GM12878 (cell line): Measurements from ENCODE around the gene DIO3. TPM values are rescaled to one million over a fixed set of nuclear protein-coding genes. Genes with fewer than 3 reads are reported as not detected.

Experiments
- ATAC-seq: fragments of 200-7000 bp; cut with Tn5 transposase; 3 replicates; pipeline ENCODE4 v1.9.1; 2020; ENCODE audit warnings: mild to moderate bottlenecking, moderate library complexity
- BruUV-seq: library from RNA; stranded (reverse); fragments of 400-500 nt; replicated peaks from 2 replicates; lab custom pipeline; 2021; lab: Mats Ljungman, UMichigan
- CTCF ChIA-PET: fragments of 300-600 bp; sonication (Branson Sonifier 250); formaldehyde crosslinking; extraction: SDS; loops from one replicate; lab custom pipeline; 2021; ENCODE audit warnings: inconsistent platforms; lab: Yijun Ruan, JAX
- POLR2A ChIA-PET: fragments of 350-600 bp; formaldehyde crosslinking; extraction: SDS; loops from one replicate; lab custom pipeline; 2021; ENCODE audit warnings: inconsistent platforms; lab: Charles Lee
- RAD21 ChIA-PET: fragments of 300-600 bp; sonication (Branson Sonifier 250); formaldehyde crosslinking; loops from one replicate; lab custom pipeline; 2023; ENCODE audit warnings: antibody characterized with exemption; ENCODE audit not compliant: unreplicated experiment; lab: Charles Lee
- SMC1A ChIA-PET: fragments of 300-600 bp; sonication (Branson Sonifier 250); formaldehyde crosslinking; loops from one replicate; lab custom pipeline; 2023; ENCODE audit not compliant: unreplicated experiment, uncharacterized antibody; lab: Charles Lee
- DNase-seq: peaks from one replicate; pipeline ENCODE4 v3.0.0-alpha.2; 2011; ENCODE audit warnings: low read depth, low spot score
- FAIRE-seq: peaks from 3 replicates; lab custom pipeline; 2011; peaks lifted over from hg19 to GRCh38; lab: Jason Lieb, UNC
- H2AFZ ChIP-seq: 2 replicates; pipeline ENCODE4 v1.6.0; 2011; ENCODE audit warnings: low read depth, low read length, control low read depth; ENCODE audit not compliant: control insufficient read depth
- H3K27ac ChIP-seq: 2 replicates; pipeline ENCODE4 v1.5.1; 2011; ENCODE audit warnings: control low read depth; ENCODE audit not compliant: control insufficient read depth, insufficient read depth
- H3K27me3 ChIP-seq, 2 experiments: replicated peaks in 1 of 2; 2 replicates each; pipeline versions ENCODE4 v1.6.0 to v1.6.1; 2011; ENCODE audit warnings: low read length in 1 of 2; ENCODE audit not compliant: control insufficient read depth in 2 of 2, insufficient read depth in 2 of 2
- H3K36me3 ChIP-seq, 2 experiments: 2 replicates each; pipeline ENCODE4 v1.5.1; 2011; ENCODE audit warnings: low read length in 1 of 2; ENCODE audit not compliant: control insufficient read depth in 2 of 2, insufficient read depth in 2 of 2
- H3K4me1 ChIP-seq: 2 replicates; pipeline ENCODE4 v1.6.1; 2011; ENCODE audit warnings: mild to moderate bottlenecking, low read length, moderate library complexity, mixed read lengths; ENCODE audit not compliant: control insufficient read depth, insufficient read depth
- H3K4me2 ChIP-seq: 2 replicates; pipeline ENCODE4 v1.6.0; 2011; ENCODE audit warnings: control low read depth; ENCODE audit not compliant: control insufficient read depth, insufficient read depth
- H3K4me3 ChIP-seq: fragments of 200-600 bp; sonication (generic); 2 replicates; pipeline ENCODE4 v1.5.1; 2016
- H3K79me2 ChIP-seq: 2 replicates; pipeline ENCODE4 v1.6.0; 2011; ENCODE audit warnings: low read length; ENCODE audit not compliant: control insufficient read depth, insufficient read depth
- H3K9ac ChIP-seq: 2 replicates; pipeline ENCODE4 v1.8.0; 2011; ENCODE audit warnings: low read length, control low read depth, mixed read lengths; ENCODE audit not compliant: control insufficient read depth, insufficient read depth
- H3K9me3 ChIP-seq: replicated peaks from 3 replicates; pipeline ENCODE4 v1.5.1; 2011; ENCODE audit warnings: mild to moderate bottlenecking, low read length; ENCODE audit not compliant: control insufficient read depth, insufficient read depth
- H4K20me1 ChIP-seq: 2 replicates; pipeline ENCODE4 v1.6.0; 2011; ENCODE audit not compliant: control insufficient read depth, insufficient read depth
- CBX3 ChIP-seq: fragments of 200-600 bp; sonication (generic); IDR thresholded peaks from 2 replicates; pipeline ENCODE4 v1.6.1; 2016; ENCODE audit warnings: low read depth, borderline replicate concordance
- EP300 ChIP-seq, 2 experiments: fragments of 150-350 bp in 1 of 2; IDR thresholded peaks; 2 replicates each; pipeline ENCODE4 v1.6.1; 2011 to 2012; ENCODE audit warnings: low read depth in 2 of 2, low read length in 2 of 2, borderline replicate concordance in 1 of 2, improper control_type of control experiment in 1 of 2, inconsistent platforms in 1 of 2; ENCODE audit not compliant: control insufficient read depth in 1 of 2
- ETV6 ChIP-seq, 2 experiments: fragments of 450-650 bp in 1 of 2; IDR thresholded peaks in 1 of 2; conservative IDR thresholded peaks in 1 of 2; 2 replicates each; pipeline ENCODE4 v1.6.1; 2014; ENCODE audit warnings: antibody characterized with exemption in 1 of 2, borderline replicate concordance in 1 of 2, low read depth in 1 of 2, mild to moderate bottlenecking in 1 of 2, moderate library complexity in 1 of 2
- EZH2 ChIP-seq: IDR thresholded peaks from 2 replicates; pipeline ENCODE4 v1.6.1; 2012; ENCODE audit warnings: low read depth, mild to moderate bottlenecking, control low read depth, inconsistent platforms, low read length, borderline replicate concordance; ENCODE audit not compliant: control insufficient read depth
- MEF2B ChIP-seq: fragments of 450-650 bp; IDR thresholded peaks from 2 replicates; pipeline ENCODE4 v1.6.1; 2018; ENCODE audit warnings: mild to moderate bottlenecking, moderate library complexity; ENCODE audit not compliant: partially characterized antibody, poor library complexity, severe bottlenecking
- NFIC ChIP-seq: IDR thresholded peaks from 2 replicates; pipeline ENCODE4 v1.6.1; 2012; ENCODE audit warnings: low read depth, mild to moderate bottlenecking, inconsistent platforms, low read length, moderate library complexity
- ZNF24 ChIP-seq: fragments of 450-650 bp; IDR thresholded peaks from 2 replicates; pipeline ENCODE4 v1.6.1; 2017; ENCODE audit warnings: antibody characterized with exemption, mild to moderate bottlenecking
- ZSCAN29 ChIP-seq: fragments of 450-650 bp; IDR thresholded peaks from 2 replicates; pipeline ENCODE4 v1.6.1; 2017; ENCODE audit warnings: mild to moderate bottlenecking, moderate library complexity
- WGBS: methylation state at CpG from one replicate; pipeline ENCODE4 v1.1.6; 2016; ENCODE audit warnings: low lambda C conversion rate; ENCODE audit not compliant: insufficient replicate concordance, insufficient coverage; ENCODE audit errors: missing lambda C conversion rate; 5-methylcytosine and 5-hydroxymethylcytosine counted together
- in situ Hi-C: fragments of 300-500 bp; cut with MboI; formaldehyde crosslinking; loops from 9 replicates; pipeline ENCODE4 v1.14.3; 2018; ENCODE audit warnings: mixed read lengths
- intact Hi-C: fragments of 100-400 bp; cut with micrococcal nuclease; formaldehyde crosslinking; loops from one replicate; pipeline ENCODE4 v1.14.2; 2022; ENCODE audit not compliant: unreplicated experiment
- polyA plus RNA-seq, 11 experiments: library from polyadenylated mRNA; depleted of rRNA in 4 of 11; unstranded in 6 of 11; stranded (reverse) in 5 of 11; fragments of >200 nt; fragmentation: Nextera tagmentation in 4 of 11; fragmentation: Illumina TruSeq in 1 of 11; extraction: Ambion mirVana in 4 of 11; extraction: Trizol in 1 of 11; gene quantifications; 1 replicate in 1 of 11; 2 replicates in 10 of 11; pipeline versions ENCODE4 v1.2.1 to v1.2.3, GENCODE V29; 2011 to 2016; ENCODE audit warnings: inconsistent platforms in 2 of 11, missing spikeins in 2 of 11, low read depth in 1 of 11
- total RNA-seq, 4 experiments: library from RNA; depleted of rRNA in 3 of 4; stranded (reverse); fragments of >200 nt in 3 of 4; fragmentation: Illumina TruSeq in 1 of 4; extraction: Trizol in 1 of 4; gene quantifications; 2 replicates each; pipeline versions ENCODE4 v1.2.1 to v1.2.3, GENCODE V29; 2013 to 2021
- TF ChIP-seq, protein P1 (sequence below): IDR thresholded peaks from 2 replicates; pipeline ENCODE4 v1.6.1; 2012; ENCODE audit warnings: low read depth, low read length, improper control_type of control experiment

DIO3 gene
- total and polyA plus RNA-seq, 10 of the 15 experiments (the other 5 are each of a cell fraction or from before 2014, with no cell fraction given), result not detected

DNA sequence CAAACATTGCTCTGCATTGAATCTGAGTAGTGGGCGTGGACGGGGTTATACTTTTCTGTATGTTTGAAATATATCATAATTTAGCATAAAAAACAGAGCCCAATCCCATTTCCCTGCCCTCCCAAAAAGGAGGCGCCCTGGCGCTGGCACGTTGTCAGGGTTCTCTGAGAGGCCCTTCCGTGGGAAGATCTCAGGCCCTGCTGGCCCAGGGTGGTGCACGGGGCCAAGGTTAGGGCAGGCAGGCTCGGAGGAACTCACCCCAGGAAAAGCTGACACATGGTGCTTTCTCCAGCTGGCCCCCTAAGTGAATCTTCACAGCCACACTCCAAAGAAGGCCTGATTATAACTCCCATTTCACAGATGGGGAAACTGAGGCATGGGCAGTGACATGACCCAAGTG is 17.2 kb downstream of the DIO3 start:
- Histone ChIP-seq H3K27ac (no peak overlapping the region), H3K36me3 (no peaks in the 10 kb centered on the region), H3K4me2 (no peak overlapping the region), H3K79me2 (no peaks in the 10 kb centered on the region), H3K4me3 (no peak overlapping the region), H3K9ac (no peak overlapping the region), H3K9me3 (no peaks in the 10 kb centered on the region), H2AFZ (no peak overlapping the region), H3K4me1 (no peaks in the 10 kb centered on the region)
- CTCF ChIA-PET, result no interaction called here
- POLR2A ChIA-PET, result no interaction called here
- RAD21 ChIA-PET, result no interaction called here
- ATAC-seq, result no peak
- in situ Hi-C loops (no loop called here), intact Hi-C loops (no loop called here)
- SMC1A ChIA-PET, result no interaction called here
- WGBS, result 38% methylated on average over 8 of the region's 8 CpGs
- BruUV-seq, result no TSS peak
- no peak for TF ChIP-seq ZSCAN29
- TF ChIP-seq NFIC, result no peak
- no peak for TF ChIP-seq ZNF24
- TF ChIP-seq CBX3, result no peak
- TF ChIP-seq EZH2, result no peak
- TF ChIP-seq ETV6 (conservative IDR thresholded peaks at IDR 0.05 in 1 of 2, IDR thresholded peaks at IDR 0.05 in 1 of 2; ENCODE audit: borderline replicate concordance in 1 of 2, low read depth in 1 of 2), result no peak
- TF ChIP-seq MEF2B, result no peak
- TF ChIP-seq, protein P1, sequence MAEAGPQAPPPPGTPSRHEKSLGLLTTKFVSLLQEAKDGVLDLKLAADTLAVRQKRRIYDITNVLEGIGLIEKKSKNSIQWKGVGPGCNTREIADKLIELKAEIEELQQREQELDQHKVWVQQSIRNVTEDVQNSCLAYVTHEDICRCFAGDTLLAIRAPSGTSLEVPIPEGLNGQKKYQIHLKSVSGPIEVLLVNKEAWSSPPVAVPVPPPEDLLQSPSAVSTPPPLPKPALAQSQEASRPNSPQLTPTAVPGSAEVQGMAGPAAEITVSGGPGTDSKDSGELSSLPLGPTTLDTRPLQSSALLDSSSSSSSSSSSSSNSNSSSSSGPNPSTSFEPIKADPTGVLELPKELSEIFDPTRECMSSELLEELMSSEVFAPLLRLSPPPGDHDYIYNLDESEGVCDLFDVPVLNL, result no peak
- TF ChIP-seq EP300 (IDR thresholded peaks at IDR 0.05; ENCODE audit: borderline replicate concordance in 1 of 2, control insufficient read depth in 1 of 2, low read depth in 2 of 2, low read length in 2 of 2), result no peak
- TF ChIP-seq, all 136 proteins: peak for 0
- FAIRE-seq, result no peak
- H4K20me1 ChIP-seq, result no peaks in the 10 kb centered on the region
- H3K27me3 ChIP-seq, result no peaks in the 10 kb centered on the region
- no peak for DNase-seq
